ENCODE results near the gene TGM6. TPM values are rescaled to one million over a fixed set of nuclear protein-coding genes. Genes with fewer than 3 reads are reported as not detected.

TGM6 gene
- total RNA-seq, 1 experiment from 2014 or later: not detected

GRCh38 chr20:2357114-2357513 is 23.6 kb upstream of the TGM6 start:
- Mint-ChIP-seq H3K27ac (no peak overlapping the region), H3K4me1 (peaks cover 12% of the 10 kb centered on the region), H3K4me3 (no peak overlapping the region), H3K9me3 (peaks cover 29% of the 10 kb centered on the region), H3K36me3 (peaks cover 16% of the 10 kb centered on the region), H3K27me3 (ENCODE audit: low read depth) (no peaks in the 10 kb centered on the region; the same call in 1 of the 2 replicates)
- DNase-seq (ENCODE audit: low spot score): no peak
- ATAC-seq: no peak
- TF ChIP-seq, protein P1, sequence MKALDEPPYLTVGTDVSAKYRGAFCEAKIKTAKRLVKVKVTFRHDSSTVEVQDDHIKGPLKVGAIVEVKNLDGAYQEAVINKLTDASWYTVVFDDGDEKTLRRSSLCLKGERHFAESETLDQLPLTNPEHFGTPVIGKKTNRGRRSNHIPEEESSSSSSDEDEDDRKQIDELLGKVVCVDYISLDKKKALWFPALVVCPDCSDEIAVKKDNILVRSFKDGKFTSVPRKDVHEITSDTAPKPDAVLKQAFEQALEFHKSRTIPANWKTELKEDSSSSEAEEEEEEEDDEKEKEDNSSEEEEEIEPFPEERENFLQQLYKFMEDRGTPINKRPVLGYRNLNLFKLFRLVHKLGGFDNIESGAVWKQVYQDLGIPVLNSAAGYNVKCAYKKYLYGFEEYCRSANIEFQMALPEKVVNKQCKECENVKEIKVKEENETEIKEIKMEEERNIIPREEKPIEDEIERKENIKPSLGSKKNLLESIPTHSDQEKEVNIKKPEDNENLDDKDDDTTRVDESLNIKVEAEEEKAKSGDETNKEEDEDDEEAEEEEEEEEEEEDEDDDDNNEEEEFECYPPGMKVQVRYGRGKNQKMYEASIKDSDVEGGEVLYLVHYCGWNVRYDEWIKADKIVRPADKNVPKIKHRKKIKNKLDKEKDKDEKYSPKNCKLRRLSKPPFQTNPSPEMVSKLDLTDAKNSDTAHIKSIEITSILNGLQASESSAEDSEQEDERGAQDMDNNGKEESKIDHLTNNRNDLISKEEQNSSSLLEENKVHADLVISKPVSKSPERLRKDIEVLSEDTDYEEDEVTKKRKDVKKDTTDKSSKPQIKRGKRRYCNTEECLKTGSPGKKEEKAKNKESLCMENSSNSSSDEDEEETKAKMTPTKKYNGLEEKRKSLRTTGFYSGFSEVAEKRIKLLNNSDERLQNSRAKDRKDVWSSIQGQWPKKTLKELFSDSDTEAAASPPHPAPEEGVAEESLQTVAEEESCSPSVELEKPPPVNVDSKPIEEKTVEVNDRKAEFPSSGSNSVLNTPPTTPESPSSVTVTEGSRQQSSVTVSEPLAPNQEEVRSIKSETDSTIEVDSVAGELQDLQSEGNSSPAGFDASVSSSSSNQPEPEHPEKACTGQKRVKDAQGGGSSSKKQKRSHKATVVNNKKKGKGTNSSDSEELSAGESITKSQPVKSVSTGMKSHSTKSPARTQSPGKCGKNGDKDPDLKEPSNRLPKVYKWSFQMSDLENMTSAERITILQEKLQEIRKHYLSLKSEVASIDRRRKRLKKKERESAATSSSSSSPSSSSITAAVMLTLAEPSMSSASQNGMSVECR (CRISPR knock-in tag; IDR thresholded peaks at IDR 0.05; ENCODE audit: borderline replicate concordance): no peak
- TF ChIP-seq EMX1 (CRISPR knock-in tag; IDR thresholded peaks at IDR 0.05) (no peak), SP1 (CRISPR knock-in tag; conservative IDR thresholded peaks at IDR 0.05) (no peak), CREB1 (CRISPR knock-in tag; IDR thresholded peaks at IDR 0.05) (no peak), RELA (CRISPR knock-in tag; IDR thresholded peaks at IDR 0.05; ENCODE audit: borderline replicate concordance) (no peak), ATF1 (CRISPR knock-in tag; IDR thresholded peaks at IDR 0.05) (no peak), ZNF219 (CRISPR knock-in tag; IDR thresholded peaks at IDR 0.05; ENCODE audit: borderline replicate concordance) (no peak), KAT7 (CRISPR knock-in tag; IDR thresholded peaks at IDR 0.05; ENCODE audit: borderline replicate concordance) (no peak), HMGXB4 (CRISPR knock-in tag; IDR thresholded peaks at IDR 0.05) (no peak), MLX (CRISPR knock-in tag; IDR thresholded peaks at IDR 0.05) (no peak), FOXK1 (CRISPR knock-in tag; IDR thresholded peaks at IDR 0.05) (no peak), ELF4 (CRISPR knock-in tag; IDR thresholded peaks at IDR 0.05; ENCODE audit: low read depth) (no peak), NFATC4 (CRISPR knock-in tag; IDR thresholded peaks at IDR 0.05) (no peak), SMAD4 (CRISPR knock-in tag; IDR thresholded peaks at IDR 0.05) (no peak), ZNF416 (CRISPR knock-in tag; IDR thresholded peaks at IDR 0.05) (no peak), STAT6 (CRISPR knock-in tag; conservative IDR thresholded peaks at IDR 0.05; ENCODE audit: low read depth) (no peak), ZBTB43 (CRISPR knock-in tag; IDR thresholded peaks at IDR 0.05) (no peak)
- TF ChIP-seq, protein P2, sequence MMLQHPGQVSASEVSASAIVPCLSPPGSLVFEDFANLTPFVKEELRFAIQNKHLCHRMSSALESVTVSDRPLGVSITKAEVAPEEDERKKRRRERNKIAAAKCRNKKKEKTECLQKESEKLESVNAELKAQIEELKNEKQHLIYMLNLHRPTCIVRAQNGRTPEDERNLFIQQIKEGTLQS (CRISPR knock-in tag; conservative IDR thresholded peaks at IDR 0.05): no peak
- CTCF ChIA-PET: interaction anchor here (1.7 to 2.1 kb wide), 3 partner anchors 30 to 150 kb away, joined by 6 to 11 read pairs (median 7); no protein-coding TSS in a partner anchor
- POLR2A ChIA-PET: no interaction called here

Measured in WTC11 (cell line).